ENCODE measurements around the gene NRXN3.

The NRXN3 gene

GRCh38 chr14:78873581-78873980 is 703.4 kb downstream of the NRXN3 start:
- no peak for TF ChIP-seq CTCF (IDR thresholded peaks at IDR 0.05)

GRCh38 chr14:78875049-78875448 is 704.9 kb downstream of the NRXN3 start:
- no peak for TF ChIP-seq CTCF (IDR thresholded peaks at IDR 0.05)

GRCh38 chr14:78885884-78886283 is 715.7 kb downstream of the NRXN3 start:
- no peak for TF ChIP-seq CTCF (IDR thresholded peaks at IDR 0.05)

- TF ChIP-seq CTCF (IDR thresholded peaks at IDR 0.05): no peak
Observed at GRCh38 chr14:78897443-78897842, 727.3 kb downstream of the NRXN3 start.

- TF ChIP-seq CTCF (IDR thresholded peaks at IDR 0.05): peak; percentile 89
Observed at GRCh38 chr14:78902010-78902623, 731.9 kb downstream of the NRXN3 start.

- TF ChIP-seq CTCF (IDR thresholded peaks at IDR 0.05): peak; percentile 29; the same call in 1 of the 2 replicates
Observed at GRCh38 chr14:78904094-78904493, 733.9 kb downstream of the NRXN3 start.

GRCh38 chr14:78917462-78917861 is 747.3 kb downstream of the NRXN3 start:
- TF ChIP-seq CTCF (IDR thresholded peaks at IDR 0.05): no peak

GRCh38 chr14:78921856-78922255 is 751.7 kb downstream of the NRXN3 start:
- TF ChIP-seq CTCF (IDR thresholded peaks at IDR 0.05): no peak

All from LNCAP (cell line).